H1 (cell line): ENCODE measurements around the gene TRNAU1AP. TPM values are rescaled to one million over a fixed set of nuclear protein-coding genes. Genes with fewer than 3 reads are reported as not detected.
"Not testable (repeated sequence)": the region's sequence is repeated elsewhere in the genome, so short reads cannot be mapped to it uniquely, and the experiment has no call there.

ENCODE experiments used
- CTCF ChIA-PET: fragments of 300-600 bp; sonication (Branson Sonifier 250); formaldehyde crosslinking; loops from one replicate; lab custom pipeline; 2021; ENCODE audit not compliant: partially characterized antibody; lab: Charles Lee
- POLR2A ChIA-PET: fragments of 300-600 bp; sonication (Branson Sonifier 250); formaldehyde crosslinking; loops from one replicate; lab custom pipeline; 2021; ENCODE audit warnings: inconsistent platforms; ENCODE audit not compliant: partially characterized antibody; lab: Charles Lee
- DNase-seq, 2 experiments: peaks; one replicate each; pipeline versions ENCODE4 v3.0.0 to v3.0.0-alpha.2; 2010 to 2022; ENCODE audit warnings: low spot score in 2 of 2, low read depth in 1 of 2, mixed read lengths in 1 of 2
- FAIRE-seq: peaks from 2 replicates; lab custom pipeline; 2011; peaks lifted over from hg19 to GRCh38; lab: Jason Lieb, UNC
- H2AFZ ChIP-seq: 2 replicates; pipeline ENCODE4 v1.8.1; 2012; ENCODE audit warnings: low read length, inconsistent platforms
- H2AK5ac ChIP-seq: 2 replicates; pipeline ENCODE4 v1.6.1; 2013; ENCODE audit warnings: low read depth, low read length
- H2BK120ac ChIP-seq: replicated peaks from 2 replicates; pipeline ENCODE3; 2013; ENCODE audit warnings: low read depth, low read length, inconsistent platforms
- H2BK12ac ChIP-seq: 2 replicates; pipeline ENCODE4 v1.6.1; 2013; ENCODE audit warnings: low read depth, low read length
- H2BK15ac ChIP-seq: 2 replicates; pipeline ENCODE4 v1.6.1; 2013; ENCODE audit warnings: low read length
- H2BK20ac ChIP-seq: 2 replicates; pipeline ENCODE4 v1.6.1; 2013; ENCODE audit warnings: low read length
- H2BK5ac ChIP-seq: 2 replicates; pipeline ENCODE4 v1.6.1; 2013; ENCODE audit warnings: low read depth, low read length
- H3K14ac ChIP-seq: 2 replicates; pipeline ENCODE4 v1.6.1; 2013; ENCODE audit warnings: inconsistent platforms; ENCODE audit not compliant: insufficient read length
- H3K18ac ChIP-seq: 2 replicates; pipeline ENCODE4 v1.6.1; 2013; ENCODE audit warnings: low read length; ENCODE audit errors: extremely low read depth
- H3K23ac ChIP-seq: 2 replicates; pipeline ENCODE4 v1.6.1; 2013; ENCODE audit warnings: inconsistent platforms; ENCODE audit not compliant: insufficient read length
- H3K23me2 ChIP-seq: 2 replicates; pipeline ENCODE4 v1.6.1; 2013; ENCODE audit warnings: low read depth, low read length
- H3K27ac ChIP-seq: 2 replicates; pipeline ENCODE4 v1.6.1; 2011; ENCODE audit warnings: low read depth, low read length, inconsistent platforms
- H3K27me3 ChIP-seq, 4 experiments: replicated peaks in 1 of 4; 1 replicate in 1 of 4; 2 replicates in 3 of 4; pipeline versions ENCODE4 v1.6.1 to v1.8.1; 2011 to 2013; ENCODE audit warnings: low read length in 3 of 4, mild to moderate bottlenecking in 3 of 4, inconsistent platforms in 2 of 4, mixed read lengths in 2 of 4, moderate library complexity in 1 of 4; ENCODE audit not compliant: control insufficient read depth in 3 of 4, insufficient read depth in 3 of 4; ENCODE audit errors: extremely low read depth in 1 of 4
- H3K36me3 ChIP-seq, 4 experiments: 2 replicates each; pipeline versions ENCODE4 v1.6.1 to v1.8.1; 2011 to 2013; ENCODE audit warnings: mild to moderate bottlenecking in 4 of 4, low read length in 3 of 4, moderate library complexity in 2 of 4, control low read depth in 1 of 4, inconsistent platforms in 1 of 4; ENCODE audit not compliant: insufficient read depth in 4 of 4, control insufficient read depth in 2 of 4
- H3K4ac ChIP-seq: replicated peaks from 2 replicates; pipeline ENCODE3; 2013; ENCODE audit warnings: low read length, low read depth, mixed read lengths, inconsistent platforms; ENCODE audit not compliant: insufficient read length
- H3K4me1 ChIP-seq, 4 experiments: replicated peaks in 1 of 4; 1 replicate in 1 of 4; 2 replicates in 3 of 4; pipeline versions ENCODE4 v1.6.1 to v1.8.1; 2011 to 2013; ENCODE audit warnings: low read length in 3 of 4, inconsistent platforms in 2 of 4, mixed read lengths in 1 of 4; ENCODE audit not compliant: insufficient read depth in 4 of 4, control insufficient read depth in 3 of 4
- H3K4me2 ChIP-seq, 2 experiments: 2 replicates each; pipeline versions ENCODE4 v1.6.1 to v1.8.1; 2011 to 2013; ENCODE audit warnings: low read depth in 2 of 2, low read length in 2 of 2, control low read depth in 1 of 2, inconsistent platforms in 1 of 2, mild to moderate bottlenecking in 1 of 2; ENCODE audit not compliant: insufficient read depth in 1 of 2
- H3K4me3 ChIP-seq, 4 experiments: fragments of 200-600, 300-600 bp in 1 of 4; sonication (generic), shearing (Covaris generic), sonication (Bioruptor Twin) in 1 of 4; 2 replicates each; pipeline versions ENCODE4 v1.5.1 to v1.8.1; 2011 to 2016; ENCODE audit warnings: low read length in 4 of 4, low read depth in 3 of 4, control low read depth in 2 of 4, inconsistent platforms in 2 of 4, mild to moderate bottlenecking in 2 of 4, mixed read lengths in 1 of 4, moderate library complexity in 1 of 4; ENCODE audit not compliant: insufficient read depth in 2 of 4; ENCODE audit errors: extremely low read depth in 1 of 4
- H3K56ac ChIP-seq: replicated peaks from 2 replicates; pipeline ENCODE3; 2013; ENCODE audit warnings: low read depth, mild to moderate bottlenecking, mixed read lengths, low read length, inconsistent platforms; ENCODE audit not compliant: insufficient read length
- H3K79me1 ChIP-seq: 2 replicates; pipeline ENCODE4 v1.6.1; 2013; ENCODE audit warnings: low read depth, low read length, control low read depth
- H3K79me2 ChIP-seq, 2 experiments: 2 replicates each; pipeline versions ENCODE4 v1.6.1 to v1.8.1; 2012 to 2013; ENCODE audit warnings: low read length in 2 of 2, mild to moderate bottlenecking in 2 of 2, inconsistent platforms in 1 of 2; ENCODE audit not compliant: insufficient read depth in 2 of 2, control insufficient read depth in 1 of 2
- H3K9ac ChIP-seq, 4 experiments: replicated peaks in 1 of 4; 1 replicate in 1 of 4; 2 replicates in 3 of 4; pipeline versions ENCODE4 v1.6.1 to v1.8.1; 2011 to 2013; ENCODE audit warnings: low read depth in 3 of 4, low read length in 3 of 4, control low read depth in 2 of 4, mild to moderate bottlenecking in 2 of 4, moderate library complexity in 2 of 4, inconsistent platforms in 1 of 4; ENCODE audit errors: extremely low read depth in 1 of 4
- H3K9me3 ChIP-seq, 2 experiments: 2 replicates each; pipeline versions ENCODE4 v1.6.1 to v1.8.1; 2012 to 2013; ENCODE audit warnings: mild to moderate bottlenecking in 2 of 2, moderate library complexity in 2 of 2, control low read depth in 1 of 2, inconsistent platforms in 1 of 2, low read depth in 1 of 2, low read length in 1 of 2, mixed read lengths in 1 of 2; ENCODE audit not compliant: insufficient read depth in 2 of 2
- H4K20me1 ChIP-seq, 2 experiments: replicated peaks in 1 of 2; 2 replicates each; pipeline versions ENCODE3 to v1.8.1; 2011 to 2013; ENCODE audit warnings: inconsistent platforms in 2 of 2, low read length in 2 of 2, mild to moderate bottlenecking in 1 of 2; ENCODE audit not compliant: insufficient read depth in 2 of 2, control insufficient read depth in 1 of 2
- H4K5ac ChIP-seq: 2 replicates; pipeline ENCODE4 v1.6.1; 2013; ENCODE audit warnings: low read length, low read depth, mixed read lengths, inconsistent platforms; ENCODE audit not compliant: insufficient read length
- H4K8ac ChIP-seq: 2 replicates; pipeline ENCODE4 v1.8.0; 2013; ENCODE audit warnings: mild to moderate bottlenecking, moderate library complexity, low read length, inconsistent platforms; ENCODE audit not compliant: insufficient read depth; ENCODE audit errors: extremely low read depth
- H4K91ac ChIP-seq: replicated peaks from 2 replicates; pipeline ENCODE3; 2013; ENCODE audit warnings: low read length, mixed read lengths, inconsistent platforms; ENCODE audit not compliant: insufficient read length
- POLR2A ChIP-seq, 2 experiments: IDR thresholded peaks; 1 replicate in 1 of 2; 2 replicates in 1 of 2; pipeline ENCODE4 v1.6.1; 2011; ENCODE audit warnings: low read depth in 2 of 2, low read length in 2 of 2, mild to moderate bottlenecking in 2 of 2; ENCODE audit errors: control extremely low read depth in 1 of 2
- WGBS, 2 experiments: shearing (Covaris generic) in 1 of 2; methylation state at CpG; one replicate each; pipeline versions ENCODE4 v1.1.6 to v1.1.7; 2013 to 2015; ENCODE audit warnings: low lambda C conversion rate in 2 of 2, mixed read lengths in 2 of 2, inconsistent platforms in 1 of 2, low coverage in 1 of 2, missing lambda C conversion rate in 1 of 2; ENCODE audit not compliant: insufficient replicate concordance in 2 of 2, insufficient coverage in 1 of 2, insufficient read length in 1 of 2; ENCODE audit errors: extremely low coverage in 1 of 2, missing lambda C conversion rate in 1 of 2; 5-methylcytosine and 5-hydroxymethylcytosine counted together
- polyA plus RNA-seq, 7 experiments: library from polyadenylated mRNA; depleted of rRNA in 3 of 7; stranded (reverse) in 5 of 7; unstranded in 2 of 7; fragments of >200 nt in 5 of 7; fragments of 200-250 nt in 2 of 7; gene quantifications; 1 replicate in 5 of 7; 2 replicates in 1 of 7; 4 replicates in 1 of 7; pipeline versions ENCODE4 v1.2.1 to v1.2.3, GENCODE V29; 2011 to 2013; ENCODE audit warnings: missing spikeins in 2 of 7, mixed read lengths in 2 of 7
- total RNA-seq: library from RNA; stranded (reverse); fragmentation: NEBNext Ultra II Directional; extraction: Animal tissue kit (Norgen Biotek cat#: 25700); gene quantifications from 2 replicates; pipeline ENCODE4 v1.2.1, GENCODE V29; 2021

The TRNAU1AP gene
- total and polyA plus RNA-seq, 2 of the 8 experiments (the other 6 are each of a cell fraction or from before 2014, with no cell fraction given): 35.2 to 37.1 TPM

DNA sequence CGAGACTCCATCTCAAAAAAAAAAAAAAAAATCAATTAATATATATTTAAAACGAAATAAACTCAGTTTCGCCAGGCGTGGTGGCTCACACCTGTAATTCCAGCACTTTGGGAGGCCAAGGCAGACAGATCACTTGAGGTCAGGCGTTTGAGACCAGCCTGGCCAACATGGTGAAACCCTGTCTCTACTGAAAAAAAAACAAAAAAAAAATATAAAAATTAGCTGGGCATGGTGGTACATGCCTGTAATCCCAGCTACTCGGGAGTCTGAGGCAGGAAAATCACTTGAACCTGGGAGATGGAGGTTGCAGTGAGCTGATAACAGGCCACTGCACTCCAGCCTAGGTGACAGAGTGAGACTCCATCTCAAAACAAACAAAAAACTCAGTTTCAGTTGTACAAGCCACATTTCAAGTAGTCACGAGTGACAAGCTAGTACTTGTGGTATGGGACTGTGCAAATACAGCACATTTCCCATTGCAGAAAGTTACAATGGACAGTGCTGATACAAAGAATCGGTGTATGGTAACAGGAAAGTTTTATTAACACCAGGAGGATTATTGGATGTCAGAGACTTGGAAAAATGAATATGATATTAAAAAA lies 11.4 kb upstream of the TRNAU1AP start:
- not testable (repeated sequence) for H3K23me2 ChIP-seq, FAIRE-seq, H3K4ac ChIP-seq, H2BK12ac ChIP-seq, H2BK20ac ChIP-seq, H3K79me2 ChIP-seq, H3K9me3 ChIP-seq, H4K20me1 ChIP-seq, H2BK5ac ChIP-seq, H3K9ac ChIP-seq, H4K5ac ChIP-seq, H3K27ac ChIP-seq, H4K8ac ChIP-seq, H2BK120ac ChIP-seq, DNase-seq, H3K14ac ChIP-seq, H2AFZ ChIP-seq, H3K56ac ChIP-seq, H2BK15ac ChIP-seq, H4K91ac ChIP-seq, H3K4me1 ChIP-seq, H3K27me3 ChIP-seq, H2AK5ac ChIP-seq, H3K79me1 ChIP-seq, H3K23ac ChIP-seq, H3K4me2 ChIP-seq, H3K4me3 ChIP-seq
- POLR2A ChIA-PET: interaction anchor here (0.6 to 9.6 kb wide), 20 partner anchors 9 to 145 kb away, joined by 3 to 118 read pairs (median 4); partner anchors contain the start of gene TRNAU1AP
- 94% methylated on average over 8 of the region's 8 CpGs; no CpG with 5 or more reads in 1 of the 2 experiments for WGBS, 2 experiments
- CTCF ChIA-PET: interaction anchor here (0.6 to 2.1 kb wide), 12 partner anchors 9 to 63 kb away, joined by 3 to 8 read pairs (median 4); partner anchors contain the start of gene TRNAU1AP
- Histone ChIP-seq H3K36me3 (peaks cover 12 to 20% (median 19%) of the 10 kb centered on the region in 4 experiments; a peak in 7 of 8 replicates), H3K18ac (peak overlapping the region; percentile 51; the same call in 1 of the 2 replicates)
- TF ChIP-seq POLR2A (IDR thresholded peaks at IDR 0.05; ENCODE audit: control extremely low read depth in 1 of 2, low read depth in 2 of 2, low read length in 2 of 2): peak in 1 of 2 experiments; percentile 10; a peak in 1 of 3 replicates
